OCI-LY3 (cell line): ENCODE results near the gene DSE.
A peak's percentile ranks its signal among the peaks of the same experiment; 100 is the strongest.

Experiments used
- H2AFZ ChIP-seq: fragments of 200-600, 300-600 bp; shearing (Covaris generic); 2 replicates; pipeline ENCODE4 v1.6.0; 2014; ENCODE audit warnings: antibody characterized with exemption, low read depth, low read length
- H3K27ac ChIP-seq: fragments of 200-600, 300-600 bp; sonication (generic); 2 replicates; pipeline ENCODE4 v1.5.1; 2014; ENCODE audit warnings: mild to moderate bottlenecking, low read length, moderate library complexity, mixed read lengths
- H3K27me3 ChIP-seq: fragments of 200-600, 300-600 bp; sonication (generic); 2 replicates; pipeline ENCODE4 v1.6.1; 2014; ENCODE audit warnings: low read depth, low read length, mixed read lengths
- H3K36me3 ChIP-seq: fragments of 200-600, 300-600 bp; sonication (generic); replicated peaks from 2 replicates; pipeline ENCODE3; 2014; ENCODE audit warnings: low read depth, low read length, mixed read lengths
- H3K4me1 ChIP-seq: fragments of 300-600, 200-600 bp; sonication (generic); 2 replicates; pipeline ENCODE4 v1.6.1; 2014; ENCODE audit warnings: low read length, mixed read lengths
- H3K4me2 ChIP-seq: fragments of 200-600, 300-600 bp; sonication (generic); 2 replicates; pipeline ENCODE4 v1.6.1; 2014; ENCODE audit warnings: low read length, mixed read lengths
- H3K4me3 ChIP-seq: fragments of 300-600, 200-600 bp; sonication (generic); 2 replicates; pipeline ENCODE4 v1.5.1; 2014; ENCODE audit warnings: antibody characterized with exemption, mild to moderate bottlenecking, low read length, moderate library complexity
- H3K79me2 ChIP-seq: fragments of 300-600, 200-600 bp; shearing (Covaris generic); 2 replicates; pipeline ENCODE4 v1.6.1; 2014; ENCODE audit warnings: mild to moderate bottlenecking, low read length, mixed read lengths
- H3K9ac ChIP-seq: fragments of 300-600, 200-600 bp; shearing (Covaris generic); 2 replicates; pipeline ENCODE4 v1.6.0; 2014; ENCODE audit warnings: mild to moderate bottlenecking, low read length, moderate library complexity
- H3K9me3 ChIP-seq: fragments of 200-600, 300-600 bp; shearing (Covaris generic); 2 replicates; pipeline ENCODE4 v1.6.1; 2014; ENCODE audit warnings: low read length, mixed read lengths; ENCODE audit not compliant: insufficient read depth
- H4K20me1 ChIP-seq: fragments of 200-600, 300-600 bp; sonication (generic); 2 replicates; pipeline ENCODE4 v1.6.1; 2016; ENCODE audit warnings: low read length, mixed read lengths; ENCODE audit not compliant: insufficient read depth
- EZH2phosphoT487 ChIP-seq: fragments of 200-600 bp; shearing (Covaris generic); IDR thresholded peaks from 2 replicates; pipeline ENCODE4 v1.6.1; 2018; ENCODE audit warnings: antibody characterized with exemption, mixed run types, low read depth
- TF ChIP-seq, protein P1 (sequence below): fragments of 200-600, 300-600 bp; sonication (generic); IDR thresholded peaks from 2 replicates; pipeline ENCODE4 v1.5.1; 2014; ENCODE audit warnings: antibody characterized with exemption, low read length, low read depth

The DSE gene

DNA sequence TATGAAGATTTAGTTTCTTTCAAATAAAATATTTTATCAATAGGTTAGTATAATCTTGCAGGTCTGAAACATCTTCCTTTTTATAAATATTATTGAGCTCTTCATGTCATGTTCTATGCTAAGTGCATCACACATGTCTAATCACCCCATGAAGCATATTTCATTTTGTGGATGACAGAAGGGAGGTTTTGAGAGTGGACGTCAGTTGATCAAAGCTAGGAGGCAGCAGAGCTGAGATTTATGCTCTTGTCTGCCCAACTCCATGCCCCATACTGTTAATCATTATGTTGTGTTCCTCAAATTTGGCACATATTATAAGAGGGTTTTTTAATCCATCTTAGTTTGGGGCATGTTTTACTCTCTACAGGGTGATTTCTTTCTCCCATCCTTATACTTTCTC is 22.7 kb downstream of the DSE start:
- Histone ChIP-seq H3K4me2 (peak overlapping the region; percentile 91), H3K27ac (peak overlapping the region; percentile 93), H3K9me3 (no peaks in the 10 kb centered on the region), H3K9ac (peak overlapping the region; percentile 61), H3K36me3 (peaks cover 5% of the 10 kb centered on the region), H3K79me2 (peaks cover 100% of the 10 kb centered on the region), H2AFZ (no peak overlapping the region), H3K4me3 (peak overlapping the region; percentile 63), H3K4me1 (peaks cover 97% of the 10 kb centered on the region), H3K27me3 (no peaks in the 10 kb centered on the region), H4K20me1 (peaks cover 6% of the 10 kb centered on the region; the same call in 1 of the 2 replicates)
- TF ChIP-seq, protein P1, sequence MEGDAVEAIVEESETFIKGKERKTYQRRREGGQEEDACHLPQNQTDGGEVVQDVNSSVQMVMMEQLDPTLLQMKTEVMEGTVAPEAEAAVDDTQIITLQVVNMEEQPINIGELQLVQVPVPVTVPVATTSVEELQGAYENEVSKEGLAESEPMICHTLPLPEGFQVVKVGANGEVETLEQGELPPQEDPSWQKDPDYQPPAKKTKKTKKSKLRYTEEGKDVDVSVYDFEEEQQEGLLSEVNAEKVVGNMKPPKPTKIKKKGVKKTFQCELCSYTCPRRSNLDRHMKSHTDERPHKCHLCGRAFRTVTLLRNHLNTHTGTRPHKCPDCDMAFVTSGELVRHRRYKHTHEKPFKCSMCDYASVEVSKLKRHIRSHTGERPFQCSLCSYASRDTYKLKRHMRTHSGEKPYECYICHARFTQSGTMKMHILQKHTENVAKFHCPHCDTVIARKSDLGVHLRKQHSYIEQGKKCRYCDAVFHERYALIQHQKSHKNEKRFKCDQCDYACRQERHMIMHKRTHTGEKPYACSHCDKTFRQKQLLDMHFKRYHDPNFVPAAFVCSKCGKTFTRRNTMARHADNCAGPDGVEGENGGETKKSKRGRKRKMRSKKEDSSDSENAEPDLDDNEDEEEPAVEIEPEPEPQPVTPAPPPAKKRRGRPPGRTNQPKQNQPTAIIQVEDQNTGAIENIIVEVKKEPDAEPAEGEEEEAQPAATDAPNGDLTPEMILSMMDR, result peak; percentile 47
- TF ChIP-seq EZH2phosphoT487, result no peak

DNA sequence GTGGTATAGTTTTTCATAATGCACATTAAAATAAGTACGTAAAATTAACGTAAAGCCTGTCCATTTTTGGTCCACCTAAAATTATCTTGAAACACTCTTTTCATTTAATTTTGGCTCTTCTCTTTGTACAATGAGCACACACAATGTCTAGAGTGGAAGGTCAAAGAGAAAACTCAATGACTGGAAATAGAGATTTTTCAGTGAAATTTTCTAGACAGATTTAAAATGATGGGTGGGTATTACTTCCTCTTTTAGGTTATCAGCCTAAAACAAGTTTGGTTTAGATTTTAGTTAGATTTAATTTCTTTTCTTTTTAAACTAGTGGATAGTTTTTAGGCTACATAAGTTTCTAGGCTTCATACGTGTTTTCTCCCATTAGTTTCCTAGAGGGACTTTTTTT is 24.9 kb downstream of the DSE start:
- peaks cover 10% of the 10 kb centered on the region; the same call in 1 of the 2 replicates for H4K20me1 ChIP-seq
- TF ChIP-seq EZH2phosphoT487, result no peak
- TF ChIP-seq, protein P1, result no peak
- peaks cover 8% of the 10 kb centered on the region for H3K36me3 ChIP-seq
- peak overlapping the region; percentile 77 for H3K4me2 ChIP-seq
- H3K9me3 ChIP-seq, result no peaks in the 10 kb centered on the region
- no peak overlapping the region for H2AFZ ChIP-seq
- H3K4me3 ChIP-seq, result peak overlapping the region; percentile 59
- H3K9ac ChIP-seq, result peak overlapping the region; percentile 71
- H3K27ac ChIP-seq, result peak overlapping the region; percentile 92
- H3K27me3 ChIP-seq, result no peaks in the 10 kb centered on the region
- H3K79me2 ChIP-seq, result peaks cover 100% of the 10 kb centered on the region
- H3K4me1 ChIP-seq, result peaks cover 79% of the 10 kb centered on the region

DNA sequence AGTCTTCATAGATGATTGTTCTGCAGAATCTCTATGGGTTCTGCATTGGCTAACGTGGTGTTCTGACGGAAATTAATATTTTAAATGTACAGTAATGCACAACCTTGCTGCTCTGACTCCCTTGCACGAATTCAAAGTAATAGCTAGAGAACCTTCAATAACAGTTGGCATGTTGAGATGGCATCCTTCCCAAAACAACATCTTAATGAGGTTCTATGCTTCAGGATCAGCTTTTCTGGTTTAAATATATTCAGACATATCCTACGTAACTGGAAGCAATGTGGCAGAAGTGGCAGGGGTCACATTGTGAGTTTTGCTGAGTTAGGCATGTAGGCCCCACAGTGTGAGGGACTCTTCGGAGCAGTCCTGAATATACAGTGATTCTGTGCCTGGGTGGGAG is 25.7 kb downstream of the DSE start:
- H4K20me1 ChIP-seq, result peaks cover 10% of the 10 kb centered on the region; the same call in 1 of the 2 replicates
- peaks cover 100% of the 10 kb centered on the region for H3K79me2 ChIP-seq
- H3K27ac ChIP-seq, result peak overlapping the region; percentile 92
- peak overlapping the region; percentile 59 for H3K4me3 ChIP-seq
- H3K4me1 ChIP-seq, result peaks cover 74% of the 10 kb centered on the region
- peak overlapping the region; percentile 71 for H3K9ac ChIP-seq
- TF ChIP-seq, protein P1, result no peak
- no peak for TF ChIP-seq EZH2phosphoT487
- peaks cover 11% of the 10 kb centered on the region for H3K36me3 ChIP-seq
- H3K9me3 ChIP-seq, result no peaks in the 10 kb centered on the region
- peak overlapping the region; percentile 77 for H3K4me2 ChIP-seq
- H3K27me3 ChIP-seq, result no peaks in the 10 kb centered on the region
- no peak overlapping the region for H2AFZ ChIP-seq

DNA sequence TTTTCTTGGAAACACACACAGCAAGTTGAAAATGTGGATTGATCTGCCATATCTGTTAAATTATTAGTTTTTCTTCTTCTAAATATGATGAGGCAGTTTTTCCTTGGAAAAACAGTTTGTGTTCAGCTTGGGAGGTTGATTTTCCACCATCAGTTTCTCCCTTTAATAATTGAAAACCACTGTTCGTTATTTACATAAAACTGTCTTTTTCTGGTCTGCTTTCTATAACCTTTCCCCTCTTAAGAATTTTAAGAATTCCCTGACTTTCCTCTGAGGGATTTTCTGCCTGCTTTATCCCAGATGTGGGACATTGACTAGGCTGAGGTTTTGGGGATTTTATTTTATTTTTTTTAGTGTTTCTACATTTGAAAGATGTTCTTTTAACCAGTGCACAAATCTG is 27.2 kb downstream of the DSE start:
- H3K36me3 ChIP-seq, result peaks cover 13% of the 10 kb centered on the region
- H3K4me3 ChIP-seq, result no peak overlapping the region
- H3K4me1 ChIP-seq, result peaks cover 72% of the 10 kb centered on the region
- H3K4me2 ChIP-seq, result peak overlapping the region; percentile 54
- H2AFZ ChIP-seq, result no peak overlapping the region
- no peaks in the 10 kb centered on the region for H3K27me3 ChIP-seq
- TF ChIP-seq EZH2phosphoT487, result no peak
- TF ChIP-seq, protein P1, result no peak
- H3K9me3 ChIP-seq, result no peaks in the 10 kb centered on the region
- H3K9ac ChIP-seq, result peak overlapping the region; percentile 39
- peak overlapping the region; percentile 18 for H3K27ac ChIP-seq
- peaks cover 10% of the 10 kb centered on the region; the same call in 1 of the 2 replicates for H4K20me1 ChIP-seq
- peaks cover 100% of the 10 kb centered on the region for H3K79me2 ChIP-seq
